ENCODE measurements around the gene ST3GAL4.

DNA sequence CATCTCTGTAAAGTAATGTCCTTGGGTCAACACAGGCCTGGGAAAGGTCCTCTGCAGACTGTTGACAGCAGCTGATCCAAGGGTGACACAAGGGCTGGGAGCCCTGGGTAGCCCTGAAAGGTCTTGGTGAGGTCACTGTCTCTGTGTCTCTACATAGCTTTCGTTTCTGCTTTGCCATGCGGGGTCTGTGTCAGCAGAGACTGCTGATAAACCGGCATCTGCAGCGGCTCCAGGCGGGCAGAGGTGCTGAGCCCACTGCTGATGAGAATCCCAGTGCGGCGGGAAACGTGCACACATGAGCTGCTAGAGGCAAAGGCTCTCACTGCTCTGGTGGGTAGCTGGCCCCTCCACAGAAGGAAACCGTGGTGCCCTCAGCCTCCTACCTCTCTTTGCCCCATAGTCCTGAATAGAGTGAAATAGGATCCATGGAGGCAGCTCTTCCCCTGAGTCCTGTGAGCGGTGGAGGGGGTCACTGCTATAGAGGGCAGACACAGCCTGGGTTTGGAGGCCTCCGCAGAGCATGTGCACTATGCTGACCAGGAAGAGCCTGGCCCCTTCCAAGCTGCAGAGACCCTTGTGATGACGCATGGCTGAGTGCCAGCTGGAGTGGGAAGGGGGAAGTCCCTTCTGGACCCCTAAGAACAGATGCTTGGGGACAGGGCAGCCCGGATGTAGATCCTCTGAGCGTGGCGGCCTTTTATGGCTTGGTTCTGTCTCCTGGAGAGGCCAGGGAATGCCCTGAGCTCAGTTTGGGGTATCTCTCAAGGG is 17.8 kb upstream of the ST3GAL4 start:
- TF ChIP-seq, protein P1, sequence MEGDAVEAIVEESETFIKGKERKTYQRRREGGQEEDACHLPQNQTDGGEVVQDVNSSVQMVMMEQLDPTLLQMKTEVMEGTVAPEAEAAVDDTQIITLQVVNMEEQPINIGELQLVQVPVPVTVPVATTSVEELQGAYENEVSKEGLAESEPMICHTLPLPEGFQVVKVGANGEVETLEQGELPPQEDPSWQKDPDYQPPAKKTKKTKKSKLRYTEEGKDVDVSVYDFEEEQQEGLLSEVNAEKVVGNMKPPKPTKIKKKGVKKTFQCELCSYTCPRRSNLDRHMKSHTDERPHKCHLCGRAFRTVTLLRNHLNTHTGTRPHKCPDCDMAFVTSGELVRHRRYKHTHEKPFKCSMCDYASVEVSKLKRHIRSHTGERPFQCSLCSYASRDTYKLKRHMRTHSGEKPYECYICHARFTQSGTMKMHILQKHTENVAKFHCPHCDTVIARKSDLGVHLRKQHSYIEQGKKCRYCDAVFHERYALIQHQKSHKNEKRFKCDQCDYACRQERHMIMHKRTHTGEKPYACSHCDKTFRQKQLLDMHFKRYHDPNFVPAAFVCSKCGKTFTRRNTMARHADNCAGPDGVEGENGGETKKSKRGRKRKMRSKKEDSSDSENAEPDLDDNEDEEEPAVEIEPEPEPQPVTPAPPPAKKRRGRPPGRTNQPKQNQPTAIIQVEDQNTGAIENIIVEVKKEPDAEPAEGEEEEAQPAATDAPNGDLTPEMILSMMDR (IDR thresholded peaks at IDR 0.05) = no peak
- no peak for TF ChIP-seq USF2 (IDR thresholded peaks at IDR 0.05; ENCODE audit: borderline replicate concordance, low read depth, low read length)
- TF ChIP-seq RFX5 (IDR thresholded peaks at IDR 0.05; ENCODE audit: low read length) = no peak
- no peak for TF ChIP-seq NRF1 (IDR thresholded peaks at IDR 0.05; ENCODE audit: low read depth, low read length)
- no peak for TF ChIP-seq EP300 (IDR thresholded peaks at IDR 0.05; ENCODE audit: borderline replicate concordance in 1 of 2, low read depth in 1 of 2, low read length in 1 of 2)
- TF ChIP-seq TEAD4 (IDR thresholded peaks at IDR 0.05; ENCODE audit: borderline replicate concordance, insufficient read depth) = no peak
- no peak for TF ChIP-seq EZH2phosphoT487 (IDR thresholded peaks at IDR 0.05; ENCODE audit: borderline replicate concordance, low read depth)
- no peak for TF ChIP-seq MXI1 (IDR thresholded peaks at IDR 0.05; ENCODE audit: low read depth, low read length)
- TF ChIP-seq REST (IDR thresholded peaks at IDR 0.05; ENCODE audit: low read depth, low read length) = no peak
- TF ChIP-seq SIN3A (IDR thresholded peaks at IDR 0.05; ENCODE audit: borderline replicate concordance, low read depth, low read length) = no peak
